ENCODE results near the gene MKNK2. TPM values are rescaled to one million over a fixed set of nuclear protein-coding genes. Genes with fewer than 3 reads are reported as not detected.

MKNK2 gene
- polyA plus RNA-seq, 1 donor from 2014 or later = 27.6 TPM

- Histone ChIP-seq H3K4me2 (ENCODE audit: low read length) (no peak overlapping the region), H4K20me1 (ENCODE audit: insufficient read depth) (no peaks in the 10 kb centered on the region), H2AFZ (ENCODE audit: low read depth, low read length) (no peak overlapping the region), H3K27me3 (ENCODE audit: insufficient read depth, low read depth, low read length) (no peaks in the 10 kb centered on the region), H3F3A (ENCODE audit: insufficient read depth, low read length, poor library complexity, severe bottlenecking) (no peaks in the 10 kb centered on the region), H3K9ac (ENCODE audit: low read length) (no peak overlapping the region), H3K9me2 (ENCODE audit: insufficient read depth, low read length) (no peaks in the 10 kb centered on the region), H3K9me3 (ENCODE audit: low read length) (no peaks in the 10 kb centered on the region), H3K27ac (ENCODE audit: low read length) (no peak overlapping the region), H3K79me2 (replicated peaks; ENCODE audit: insufficient read depth, low read length) (no peaks in the 10 kb centered on the region), H3K36me3 (ENCODE audit: insufficient read depth, low read length) (peaks cover 8% of the 10 kb centered on the region), H3K4me3 (ENCODE audit: low read length) (no peak overlapping the region)
- TF ChIP-seq EZH2 (IDR thresholded peaks at IDR 0.05; ENCODE audit: borderline replicate concordance, insufficient read depth, low read length, poor library complexity, severe bottlenecking) (no peak), MXI1 (conservative IDR thresholded peaks at IDR 0.05; ENCODE audit: poor library complexity, severe bottlenecking) (no peak), TAF1 (IDR thresholded peaks at IDR 0.05; ENCODE audit: low read depth) (no peak), EP300 (conservative IDR thresholded peaks at IDR 0.05; ENCODE audit: poor library complexity, severe bottlenecking) (no peak), POLR2AphosphoS5 (IDR thresholded peaks at IDR 0.05) (no peak), CTCF (IDR thresholded peaks at IDR 0.05; ENCODE audit: poor library complexity, severe bottlenecking) (no peak), REST (IDR thresholded peaks at IDR 0.05; ENCODE audit: borderline replicate concordance) (no peak), SMC3 (conservative IDR thresholded peaks at IDR 0.05; ENCODE audit: poor library complexity) (no peak)
Measured at GRCh38 chr19:1998712-1999708, 52.0 kb downstream of the MKNK2 start.

- Histone ChIP-seq H3K27ac (ENCODE audit: low read length) (no peak overlapping the region), H3F3A (ENCODE audit: insufficient read depth, low read length, poor library complexity, severe bottlenecking) (no peaks in the 10 kb centered on the region), H3K9me2 (ENCODE audit: insufficient read depth, low read length) (no peaks in the 10 kb centered on the region), H3K36me3 (ENCODE audit: insufficient read depth, low read length) (peaks cover 8% of the 10 kb centered on the region), H3K9me3 (ENCODE audit: low read length) (no peaks in the 10 kb centered on the region), H3K4me3 (ENCODE audit: low read length) (no peak overlapping the region), H4K20me1 (ENCODE audit: insufficient read depth) (no peaks in the 10 kb centered on the region), H3K9ac (ENCODE audit: low read length) (no peak overlapping the region), H3K27me3 (ENCODE audit: insufficient read depth, low read depth, low read length) (no peaks in the 10 kb centered on the region), H3K79me2 (replicated peaks; ENCODE audit: insufficient read depth, low read length) (no peaks in the 10 kb centered on the region), H2AFZ (ENCODE audit: low read depth, low read length) (no peak overlapping the region), H3K4me2 (ENCODE audit: low read length) (no peak overlapping the region)
- TF ChIP-seq SMC3 (conservative IDR thresholded peaks at IDR 0.05; ENCODE audit: poor library complexity) (no peak), TAF1 (IDR thresholded peaks at IDR 0.05; ENCODE audit: low read depth) (no peak), REST (IDR thresholded peaks at IDR 0.05; ENCODE audit: borderline replicate concordance) (no peak), CTCF (IDR thresholded peaks at IDR 0.05; ENCODE audit: poor library complexity, severe bottlenecking) (no peak), RAD21 (conservative IDR thresholded peaks at IDR 0.05) (no peak), EP300 (conservative IDR thresholded peaks at IDR 0.05; ENCODE audit: poor library complexity, severe bottlenecking) (no peak), EZH2 (IDR thresholded peaks at IDR 0.05; ENCODE audit: borderline replicate concordance, insufficient read depth, low read length, poor library complexity, severe bottlenecking) (no peak), MXI1 (conservative IDR thresholded peaks at IDR 0.05; ENCODE audit: poor library complexity, severe bottlenecking) (no peak), POLR2AphosphoS5 (IDR thresholded peaks at IDR 0.05) (no peak)
Measured at GRCh38 chr19:1997353-1998233, 53.5 kb downstream of the MKNK2 start.
